Panc1 (cell line): ENCODE measurements around the gene STAT5A.

Source experiments
- CTCF ChIP-seq: fragments of 450-650 bp; IDR thresholded peaks from 2 replicates; pipeline ENCODE4 v1.5.1; 2017; ENCODE audit warnings: mild to moderate bottlenecking
- POLR2AphosphoS5 ChIP-seq: IDR thresholded peaks from 2 replicates; pipeline ENCODE4 v1.6.1; 2012; ENCODE audit warnings: mild to moderate bottlenecking, low read depth, low read length, moderate library complexity
- REST ChIP-seq, 2 experiments: IDR thresholded peaks; 2 replicates each; pipeline ENCODE4 v1.6.1; 2011 to 2012; ENCODE audit warnings: low read depth in 2 of 2, control low read depth in 1 of 2, low read length in 1 of 2, mild to moderate bottlenecking in 1 of 2, moderate library complexity in 1 of 2; ENCODE audit not compliant: insufficient read depth in 1 of 2
- TCF7L2 ChIP-seq: IDR thresholded peaks from 2 replicates; pipeline ENCODE4 v1.6.1; 2011; ENCODE audit warnings: mild to moderate bottlenecking, low read depth, low read length, inconsistent platforms

GRCh38 chr17:42285346-42286050 lies 2.8 kb upstream of the STAT5A start:
- TF ChIP-seq CTCF (no peak), POLR2AphosphoS5 (no peak), REST (IDR thresholded peaks at IDR 0.05; ENCODE audit: insufficient read depth in 1 of 2, low read depth in 2 of 2, low read length in 1 of 2) (no peak), TCF7L2 (no peak)
